GM18498 (cell line): Measurements from ENCODE around the gene HDAC2.
"Not testable (repeated sequence)": the region's sequence is repeated elsewhere in the genome, so short reads cannot be mapped to it uniquely, and the experiment has no call there.

Experiments
- ATAC-seq: cut with Tn5 transposase; IDR thresholded peaks from one replicate; pipeline ENCODE4 v1.9.1; 2021; ENCODE audit warnings: mild to moderate bottlenecking, moderate library complexity; ENCODE audit not compliant: unreplicated experiment

The HDAC2 gene

GRCh38 chr6:113976806-113977205, 5.9 kb upstream of the HDAC2 start:
- no peak for ATAC-seq

- ATAC-seq, result no peak
These were observed 793 bp upstream of the HDAC2 start for GRCh38 chr6:113971741-113972140.

- peak; percentile 44 for ATAC-seq
These were observed 802 bp downstream of the HDAC2 start for GRCh38 chr6:113969888-113970804.

GRCh38 chr6:113968472-113968871, 2.5 kb downstream of the HDAC2 start:
- no peak for ATAC-seq

- ATAC-seq, result no peak
These were observed 3.2 kb downstream of the HDAC2 start for GRCh38 chr6:113967777-113968176.

- peak; percentile 65 for ATAC-seq
These were observed 10.2 kb downstream of the HDAC2 start for GRCh38 chr6:113960795-113961194.

- no peak for ATAC-seq
These were observed 11.7 kb downstream of the HDAC2 start for GRCh38 chr6:113959235-113959634.

GRCh38 chr6:113954653-113955052, 16.3 kb downstream of the HDAC2 start:
- ATAC-seq, result no peak

GRCh38 chr6:113953346-113953745, 17.6 kb downstream of the HDAC2 start:
- ATAC-seq, result no peak

GRCh38 chr6:113949499-113949898, 21.4 kb downstream of the HDAC2 start:
- no peak for ATAC-seq

GRCh38 chr6:113944701-113945100, 26.2 kb downstream of the HDAC2 start:
- no peak for ATAC-seq

- ATAC-seq, result no peak
These were observed 31.1 kb downstream of the HDAC2 start for GRCh38 chr6:113939825-113940224.

- peak; percentile 90 for ATAC-seq
These were observed 34.6 kb downstream of the HDAC2 start for GRCh38 chr6:113936093-113936934.

- ATAC-seq, result no peak
These were observed 36.8 kb downstream of the HDAC2 start for GRCh38 chr6:113934101-113934500.

- not testable (repeated sequence) for ATAC-seq
These were observed 39.0 kb downstream of the HDAC2 start for GRCh38 chr6:113931907-113932306.

- no peak for ATAC-seq
These were observed 40.8 kb downstream of the HDAC2 start for GRCh38 chr6:113930183-113930582.

GRCh38 chr6:113927001-113927400, 43.9 kb downstream of the HDAC2 start:
- no peak for ATAC-seq

- no peak for ATAC-seq
These were observed 45.6 kb downstream of the HDAC2 start for GRCh38 chr6:113925378-113925777.

GRCh38 chr6:113924312-113924723, 46.6 kb downstream of the HDAC2 start:
- ATAC-seq, result no peak

- no peak for ATAC-seq
These were observed 47.4 kb downstream of the HDAC2 start for GRCh38 chr6:113923526-113923925.

GRCh38 chr6:113921299-113921904, 49.5 kb downstream of the HDAC2 start:
- peak; percentile 16 for ATAC-seq
